AG04450 (cell line): Measurements from ENCODE around the gene WDR93. TPM values are rescaled to one million over a fixed set of nuclear protein-coding genes. Genes with fewer than 3 reads are reported as not detected.

Source experiments
- CTCF ChIA-PET: fragments of 300-600, 350-600 bp; formaldehyde crosslinking; extraction: SDS; loops from one replicate; lab custom pipeline; 2022; ENCODE audit warnings: antibody characterized with exemption, inconsistent platforms; lab: Charles Lee
- POLR2A ChIA-PET: fragments of 350-600 bp; formaldehyde crosslinking; extraction: SDS; loops from one replicate; lab custom pipeline; 2021; ENCODE audit warnings: antibody characterized with exemption, inconsistent platforms; lab: Yijun Ruan, JAX
- DNase-seq: peaks from one replicate; pipeline ENCODE4 v3.0.0-alpha.2; 2011; ENCODE audit warnings: low read depth, low spot score
- H3K27ac ChIP-seq: one replicate; pipeline ENCODE4 v1.5.1; 2012; ENCODE audit warnings: low read depth, low read length, control low read depth
- H3K27me3 ChIP-seq: one replicate; pipeline ENCODE4 v1.6.0; 2012; ENCODE audit warnings: low read length; ENCODE audit not compliant: control insufficient read depth, insufficient read depth
- H3K4me3 ChIP-seq: 2 replicates; pipeline ENCODE4 v1.5.1; 2011; ENCODE audit warnings: mild to moderate bottlenecking, low read depth, low read length, control low read depth
- H3K9me3 ChIP-seq: 2 replicates; pipeline ENCODE4 v1.5.1; 2012; ENCODE audit warnings: low read length; ENCODE audit not compliant: control insufficient read depth, insufficient read depth
- polyA plus RNA-seq: library from polyadenylated mRNA; depleted of rRNA; stranded (reverse); fragments of >200 nt; gene quantifications from 2 replicates; pipeline ENCODE4 v1.2.3, GENCODE V29; 2011
- TF ChIP-seq, protein P1 (sequence below): IDR thresholded peaks from 2 replicates; pipeline ENCODE4 v1.5.1; 2011; ENCODE audit warnings: low read depth, low read length, control low read depth, inconsistent platforms

WDR93 gene
- polyA plus RNA-seq, 1 experiment = 0.05 TPM

GRCh38 chr15:89660556-89660955 lies 30.1 kb upstream of the WDR93 start:
- no peak overlapping the region for H3K27ac ChIP-seq
- ChIA-PET POLR2A (no interaction called here), CTCF (interaction anchor here (1.2 kb wide), 1 partner anchor 14 kb away, joined by 4 read pairs; no protein-coding TSS in a partner anchor)
- H3K27me3 ChIP-seq = no peaks in the 10 kb centered on the region
- no peak for DNase-seq
- TF ChIP-seq, protein P1, sequence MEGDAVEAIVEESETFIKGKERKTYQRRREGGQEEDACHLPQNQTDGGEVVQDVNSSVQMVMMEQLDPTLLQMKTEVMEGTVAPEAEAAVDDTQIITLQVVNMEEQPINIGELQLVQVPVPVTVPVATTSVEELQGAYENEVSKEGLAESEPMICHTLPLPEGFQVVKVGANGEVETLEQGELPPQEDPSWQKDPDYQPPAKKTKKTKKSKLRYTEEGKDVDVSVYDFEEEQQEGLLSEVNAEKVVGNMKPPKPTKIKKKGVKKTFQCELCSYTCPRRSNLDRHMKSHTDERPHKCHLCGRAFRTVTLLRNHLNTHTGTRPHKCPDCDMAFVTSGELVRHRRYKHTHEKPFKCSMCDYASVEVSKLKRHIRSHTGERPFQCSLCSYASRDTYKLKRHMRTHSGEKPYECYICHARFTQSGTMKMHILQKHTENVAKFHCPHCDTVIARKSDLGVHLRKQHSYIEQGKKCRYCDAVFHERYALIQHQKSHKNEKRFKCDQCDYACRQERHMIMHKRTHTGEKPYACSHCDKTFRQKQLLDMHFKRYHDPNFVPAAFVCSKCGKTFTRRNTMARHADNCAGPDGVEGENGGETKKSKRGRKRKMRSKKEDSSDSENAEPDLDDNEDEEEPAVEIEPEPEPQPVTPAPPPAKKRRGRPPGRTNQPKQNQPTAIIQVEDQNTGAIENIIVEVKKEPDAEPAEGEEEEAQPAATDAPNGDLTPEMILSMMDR = no peak
- H3K9me3 ChIP-seq = no peaks in the 10 kb centered on the region; the same call in 1 of the 2 replicates
- H3K4me3 ChIP-seq = no peak overlapping the region

GRCh38 chr15:89662893-89663626 lies 27.6 kb upstream of the WDR93 start:
- peak; percentile 72 for DNase-seq
- ChIA-PET POLR2A (interaction anchor here (0.6 kb wide), 1 partner anchor 81 kb away, joined by 8 read pairs; no protein-coding TSS in a partner anchor), CTCF (interaction anchor here (0.9 to 1.4 kb wide), 4 partner anchors 15 to 534 kb away, joined by 3 to 6 read pairs (median 4); no protein-coding TSS in a partner anchor)
- H3K9me3 ChIP-seq = no peaks in the 10 kb centered on the region; the same call in 1 of the 2 replicates
- H3K27ac ChIP-seq = peak overlapping the region; percentile 40
- TF ChIP-seq, protein P1 = 0 out of 2 replicates have a peak, but pooled peaks have one; percentile 2
- no peaks in the 10 kb centered on the region for H3K27me3 ChIP-seq
- H3K4me3 ChIP-seq = no peak overlapping the region; the same call in 1 of the 2 replicates

DNA sequence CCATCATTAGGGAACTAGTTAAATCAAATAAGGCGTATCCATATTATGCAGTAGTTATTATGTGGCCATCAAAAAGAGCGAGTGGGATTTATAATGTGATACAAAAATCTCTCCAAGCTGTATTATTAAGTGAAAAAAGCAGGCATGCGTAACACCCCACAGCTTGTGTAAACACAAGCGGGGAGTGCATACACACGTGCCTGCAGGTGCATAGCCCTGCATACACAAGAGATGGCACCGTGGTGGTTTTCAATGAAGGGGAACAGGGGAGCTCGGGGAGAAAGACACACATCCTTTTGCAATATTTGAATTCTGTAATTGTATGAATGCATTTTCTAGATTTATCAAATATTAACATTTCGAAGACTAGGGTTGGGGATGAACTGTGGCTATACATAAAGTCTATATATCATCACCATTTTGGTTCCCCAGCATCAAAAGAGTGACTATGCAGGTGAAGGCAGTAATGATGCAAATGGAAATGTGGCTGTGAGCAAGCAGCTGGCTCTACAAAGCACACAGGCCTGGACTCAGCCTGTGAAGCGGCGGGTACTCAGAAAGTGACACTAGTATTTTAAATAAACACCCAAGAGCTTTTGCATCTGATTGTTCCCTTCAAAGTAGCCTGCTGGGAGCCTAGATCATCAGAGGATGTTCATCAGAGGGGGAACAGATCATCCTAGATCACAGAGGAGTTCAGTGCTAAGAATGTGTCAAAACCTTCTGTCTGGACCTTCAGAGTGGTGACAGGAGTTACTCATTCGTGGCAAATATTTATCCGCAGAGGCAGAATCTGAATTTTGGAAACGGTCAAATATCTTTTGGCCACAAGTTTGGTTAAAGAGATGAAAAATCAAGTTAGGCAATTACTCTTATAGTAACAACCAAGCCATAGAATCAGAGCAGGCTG lies 25.9 kb upstream of the WDR93 start:
- DNase-seq = no peak
- Histone ChIP-seq H3K27me3 (no peaks in the 10 kb centered on the region), H3K4me3 (no peak overlapping the region), H3K27ac (no peak overlapping the region), H3K9me3 (no peaks in the 10 kb centered on the region; the same call in 1 of the 2 replicates)
- CTCF ChIA-PET = interaction anchor here (0.6 to 1.5 kb wide), 2 partner anchors 18 to 363 kb away, joined by 3 to 4 read pairs; no protein-coding TSS in a partner anchor
- TF ChIP-seq, protein P1 = no peak
- POLR2A ChIA-PET = no interaction called here

DNA sequence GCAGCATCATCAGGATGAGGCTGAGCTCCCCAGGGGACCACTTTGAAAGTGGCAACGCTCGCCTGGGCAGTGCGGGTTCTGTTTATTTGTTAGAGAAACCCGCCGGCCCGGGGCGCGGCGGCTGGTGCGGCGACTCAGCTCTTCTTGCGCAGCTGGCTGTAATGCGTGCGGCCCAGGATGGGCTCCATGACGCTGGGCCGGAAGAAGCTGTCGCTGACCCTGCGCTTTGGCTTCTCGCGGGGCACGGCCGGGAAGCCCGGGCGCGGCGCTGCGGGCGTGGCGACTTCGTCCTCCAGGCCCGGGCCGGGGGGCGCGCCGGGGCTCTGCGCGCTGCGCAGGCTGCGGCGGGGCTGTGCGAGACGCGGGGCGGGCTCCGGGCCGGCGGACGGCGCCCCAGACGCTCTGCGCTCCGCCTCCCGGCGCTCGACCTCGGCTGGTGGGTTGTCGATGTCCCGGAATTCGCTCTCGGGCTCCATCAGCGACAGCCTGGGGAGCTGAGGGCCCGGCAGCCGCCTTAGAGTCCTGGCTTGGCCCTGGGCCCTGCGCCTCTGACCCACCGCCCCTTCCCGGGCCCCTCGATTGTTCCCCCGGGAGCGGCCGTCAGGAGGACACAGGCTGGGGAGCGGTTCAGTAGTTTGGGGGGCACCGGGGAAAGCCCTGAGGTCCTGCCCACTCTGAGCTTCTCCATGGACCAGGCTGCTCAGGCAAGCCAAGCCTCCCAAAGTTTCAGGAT lies 25.0 kb upstream of the WDR93 start:
- Histone ChIP-seq H3K27ac (peak overlapping the region; percentile 31), H3K4me3 (peak overlapping the region; percentile 47), H3K9me3 (no peaks in the 10 kb centered on the region; the same call in 1 of the 2 replicates), H3K27me3 (no peaks in the 10 kb centered on the region)
- ChIA-PET CTCF (interaction anchor here (0.6 to 1.5 kb wide), 2 partner anchors 19 to 362 kb away, joined by 3 to 4 read pairs; no protein-coding TSS in a partner anchor), POLR2A (interaction anchor here (0.6 kb wide), 1 partner anchor 88 kb away, joined by 8 read pairs; no protein-coding TSS in a partner anchor)
- no peak for DNase-seq
- TF ChIP-seq, protein P1 = no peak
